Islet of Langerhans (tissue), 1 donor: ENCODE results near the gene DEPDC4.
A peak's percentile ranks its signal among the peaks of the same experiment; 100 is the strongest.
"Not testable (repeated sequence)": the region's sequence is repeated elsewhere in the genome, so short reads cannot be mapped to it uniquely, and the experiment has no call there.

Source experiments
- FAIRE-seq: peaks from one replicate; lab custom pipeline; 2011; peaks lifted over from hg19 to GRCh38; lab: Jason Lieb, UNC

DEPDC4 gene

GRCh38 chr12:100263131-100263530 lies 3.7 kb downstream of the DEPDC4 start:
- FAIRE-seq, result no peak

- no peak for FAIRE-seq
These were observed 8.8 kb downstream of the DEPDC4 start for GRCh38 chr12:100258127-100258526.

GRCh38 chr12:100254876-100255275 lies 12.0 kb downstream of the DEPDC4 start:
- FAIRE-seq, result no peak

GRCh38 chr12:100253437-100253836 lies 13.4 kb downstream of the DEPDC4 start:
- FAIRE-seq, result peak; percentile 38

GRCh38 chr12:100251917-100252316 lies 15.0 kb downstream of the DEPDC4 start:
- peak; percentile 97 for FAIRE-seq

GRCh38 chr12:100249941-100250340 lies 16.9 kb downstream of the DEPDC4 start:
- FAIRE-seq, result no peak

GRCh38 chr12:100248886-100249285 lies 18.0 kb downstream of the DEPDC4 start:
- no peak for FAIRE-seq

- FAIRE-seq, result no peak
These were observed 19.1 kb downstream of the DEPDC4 start for GRCh38 chr12:100247765-100248164.

- FAIRE-seq, result no peak
These were observed 23.7 kb downstream of the DEPDC4 start for GRCh38 chr12:100243137-100243536.

- FAIRE-seq, result no peak
These were observed 27.3 kb downstream of the DEPDC4 start for GRCh38 chr12:100239589-100239988.

GRCh38 chr12:100238801-100239200 lies 28.1 kb downstream of the DEPDC4 start:
- no peak for FAIRE-seq

- FAIRE-seq, result peak; percentile 92
These were observed 32.1 kb downstream of the DEPDC4 start for GRCh38 chr12:100234591-100235304.

- FAIRE-seq, result no peak
These were observed 32.7 kb downstream of the DEPDC4 start for GRCh38 chr12:100234166-100234565.

- FAIRE-seq, result not testable (repeated sequence)
These were observed 35.0 kb downstream of the DEPDC4 start for GRCh38 chr12:100231873-100232272.

- FAIRE-seq, result no peak
These were observed 37.0 kb downstream of the DEPDC4 start for GRCh38 chr12:100229876-100230275.

- no peak for FAIRE-seq
These were observed 37.7 kb downstream of the DEPDC4 start for GRCh38 chr12:100229036-100229635.

GRCh38 chr12:100225491-100225890 lies 41.4 kb downstream of the DEPDC4 start:
- no peak for FAIRE-seq

GRCh38 chr12:100222173-100222572 lies 44.7 kb downstream of the DEPDC4 start:
- FAIRE-seq, result not testable (repeated sequence)

- no peak for FAIRE-seq
These were observed 45.4 kb downstream of the DEPDC4 start for GRCh38 chr12:100221523-100221922.

GRCh38 chr12:100219328-100220109 lies 47.4 kb downstream of the DEPDC4 start:
- FAIRE-seq, result no peak

- no peak for FAIRE-seq
These were observed 50.5 kb downstream of the DEPDC4 start for GRCh38 chr12:100216337-100216736.

- no peak for FAIRE-seq
These were observed 51.7 kb downstream of the DEPDC4 start for GRCh38 chr12:100215209-100215608.

GRCh38 chr12:100214518-100214917 lies 52.4 kb downstream of the DEPDC4 start:
- no peak for FAIRE-seq
